Colonic mucosa (tissue), 4 donors: ENCODE results near the gene DDIT3. TPM values are rescaled to one million over a fixed set of nuclear protein-coding genes. Genes with fewer than 3 reads are reported as not detected.

Source experiments
- DNase-seq: peaks from one replicate; pipeline ENCODE4 v3.0.0-alpha.2; 2020
- H3K27ac ChIP-seq: fragments of 200-600 bp; one replicate; pipeline ENCODE4 v1.8.0; 2021
- H3K27me3 ChIP-seq: fragments of 200-600 bp; one replicate; pipeline ENCODE4 v1.8.0; 2021
- H3K36me3 ChIP-seq: fragments of 200-600 bp; one replicate; pipeline ENCODE4 v1.8.0; 2021
- H3K4me1 ChIP-seq: fragments of 200-600 bp; one replicate; pipeline ENCODE4 v1.8.0; 2021; ENCODE audit warnings: mild to moderate bottlenecking
- H3K4me3 ChIP-seq: fragments of 200-600 bp; one replicate; pipeline ENCODE4 v1.8.0; 2021
- H3K9ac ChIP-seq, 2 donors: one replicate each; pipeline ENCODE4 v1.7.0; 2013; ENCODE audit warnings: control low read depth in 2 of 2, low read depth in 2 of 2, low read length in 2 of 2
- H3K9me3 ChIP-seq: fragments of 200-600 bp; one replicate; pipeline ENCODE4 v1.8.0; 2021
- intact Hi-C: fragments of 100-400 bp; cut with DNase I; formaldehyde crosslinking; loops from one replicate; pipeline ENCODE4 v1.14.1; 2022
- total RNA-seq, 2 donors: library from RNA; stranded (reverse); fragmentation: NEBNext Ultra II Directional in 1 of 2; extraction: Animal tissue kit (Norgen Biotek cat#: 25700) in 1 of 2; gene quantifications; one replicate each; pipeline ENCODE4 v1.2.1, GENCODE V29; 2021
- TF ChIP-seq, protein P1 (sequence below): fragments of 200-600 bp; IDR thresholded peaks from one replicate; pipeline ENCODE4 v1.8.0; 2022; ENCODE audit warnings: antibody characterized with exemption, mild to moderate bottlenecking
- donor health status: healthy.
- donor health status: DM: no; HTN: no; CAD: no.
- donor health status: DM: no; HTN: no; CAD: no.

DDIT3 gene
- total RNA-seq, 2 donors from 2014 or later = 17.5 to 22.8 TPM

DNA sequence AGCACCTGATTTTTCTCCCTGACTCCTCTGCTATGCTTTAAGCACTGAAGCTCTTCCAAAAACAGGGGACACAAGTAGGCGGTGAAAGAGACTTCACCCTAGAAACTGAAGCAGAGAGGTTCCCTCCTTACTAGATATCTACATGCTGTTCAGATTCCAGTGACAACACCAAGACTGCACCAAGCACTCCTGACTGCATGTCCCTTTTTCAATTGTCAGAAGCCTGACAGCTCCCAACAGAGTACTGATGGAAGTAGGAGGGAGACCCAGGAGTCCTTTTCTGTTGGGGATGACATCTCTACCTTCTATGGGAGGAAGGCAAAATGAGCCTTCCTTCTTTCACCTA, 16.3 kb upstream of the DDIT3 start:
- H3K36me3 ChIP-seq = peaks cover 5% of the 10 kb centered on the region
- intact Hi-C loops = no loop called here
- H3K9me3 ChIP-seq = no peaks in the 10 kb centered on the region
- no peak overlapping the region for H3K4me3 ChIP-seq
- H3K4me1 ChIP-seq = peaks cover 4% of the 10 kb centered on the region
- H3K27ac ChIP-seq = no peak overlapping the region
- H3K9ac ChIP-seq = no peak overlapping the region
- TF ChIP-seq, protein P1, sequence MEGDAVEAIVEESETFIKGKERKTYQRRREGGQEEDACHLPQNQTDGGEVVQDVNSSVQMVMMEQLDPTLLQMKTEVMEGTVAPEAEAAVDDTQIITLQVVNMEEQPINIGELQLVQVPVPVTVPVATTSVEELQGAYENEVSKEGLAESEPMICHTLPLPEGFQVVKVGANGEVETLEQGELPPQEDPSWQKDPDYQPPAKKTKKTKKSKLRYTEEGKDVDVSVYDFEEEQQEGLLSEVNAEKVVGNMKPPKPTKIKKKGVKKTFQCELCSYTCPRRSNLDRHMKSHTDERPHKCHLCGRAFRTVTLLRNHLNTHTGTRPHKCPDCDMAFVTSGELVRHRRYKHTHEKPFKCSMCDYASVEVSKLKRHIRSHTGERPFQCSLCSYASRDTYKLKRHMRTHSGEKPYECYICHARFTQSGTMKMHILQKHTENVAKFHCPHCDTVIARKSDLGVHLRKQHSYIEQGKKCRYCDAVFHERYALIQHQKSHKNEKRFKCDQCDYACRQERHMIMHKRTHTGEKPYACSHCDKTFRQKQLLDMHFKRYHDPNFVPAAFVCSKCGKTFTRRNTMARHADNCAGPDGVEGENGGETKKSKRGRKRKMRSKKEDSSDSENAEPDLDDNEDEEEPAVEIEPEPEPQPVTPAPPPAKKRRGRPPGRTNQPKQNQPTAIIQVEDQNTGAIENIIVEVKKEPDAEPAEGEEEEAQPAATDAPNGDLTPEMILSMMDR = no peak
- DNase-seq = no peak
- no peaks in the 10 kb centered on the region for H3K27me3 ChIP-seq

DNA sequence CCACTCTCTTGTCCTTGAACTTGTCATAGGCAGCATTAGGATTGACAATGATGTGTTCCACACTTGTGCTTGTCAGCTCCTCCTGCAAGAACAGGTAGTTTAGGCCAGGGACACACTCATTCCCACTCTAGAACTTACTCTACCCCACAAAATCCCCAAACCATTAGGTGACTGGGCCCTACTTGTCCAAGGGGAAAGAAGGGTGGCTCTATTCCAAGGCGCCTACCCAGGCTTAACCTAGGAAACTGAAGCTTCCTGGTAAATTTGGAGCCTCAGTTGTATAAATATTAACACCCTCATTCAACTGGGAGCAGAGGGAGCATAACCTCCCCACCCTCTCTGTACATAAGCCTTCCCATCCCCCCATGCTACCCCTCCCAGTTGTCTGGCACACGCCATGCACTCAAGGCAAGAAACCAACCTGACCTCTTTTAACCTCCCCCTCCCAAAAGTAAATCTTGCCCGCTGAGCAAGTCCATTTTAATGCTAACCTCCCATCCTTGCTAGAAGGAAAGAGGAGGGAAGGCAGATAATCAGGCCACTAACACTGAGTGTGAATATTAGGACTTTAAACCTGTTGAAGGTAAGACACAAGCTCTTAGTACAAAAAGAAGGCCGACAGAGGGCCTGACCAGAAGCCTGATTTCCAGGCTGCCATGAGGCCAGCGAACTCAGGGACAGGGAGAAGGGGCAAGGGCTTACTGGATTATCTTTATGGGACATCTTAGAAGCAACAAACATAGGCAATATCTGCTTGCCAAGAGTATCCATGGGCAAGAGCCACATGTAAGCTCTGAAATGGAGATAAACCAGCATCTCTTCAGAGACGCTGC, 15.7 kb upstream of the DDIT3 start:
- no peaks in the 10 kb centered on the region for H3K9me3 ChIP-seq
- peak overlapping the region; percentile 16 for H3K27ac ChIP-seq
- H3K36me3 ChIP-seq = peaks cover 5% of the 10 kb centered on the region
- intact Hi-C loops = no loop called here
- no peaks in the 10 kb centered on the region for H3K27me3 ChIP-seq
- TF ChIP-seq, protein P1 = no peak
- no peak overlapping the region for H3K4me3 ChIP-seq
- peak; percentile 67 for DNase-seq
- no peak overlapping the region for H3K9ac ChIP-seq
- peaks cover 4% of the 10 kb centered on the region for H3K4me1 ChIP-seq

DNA sequence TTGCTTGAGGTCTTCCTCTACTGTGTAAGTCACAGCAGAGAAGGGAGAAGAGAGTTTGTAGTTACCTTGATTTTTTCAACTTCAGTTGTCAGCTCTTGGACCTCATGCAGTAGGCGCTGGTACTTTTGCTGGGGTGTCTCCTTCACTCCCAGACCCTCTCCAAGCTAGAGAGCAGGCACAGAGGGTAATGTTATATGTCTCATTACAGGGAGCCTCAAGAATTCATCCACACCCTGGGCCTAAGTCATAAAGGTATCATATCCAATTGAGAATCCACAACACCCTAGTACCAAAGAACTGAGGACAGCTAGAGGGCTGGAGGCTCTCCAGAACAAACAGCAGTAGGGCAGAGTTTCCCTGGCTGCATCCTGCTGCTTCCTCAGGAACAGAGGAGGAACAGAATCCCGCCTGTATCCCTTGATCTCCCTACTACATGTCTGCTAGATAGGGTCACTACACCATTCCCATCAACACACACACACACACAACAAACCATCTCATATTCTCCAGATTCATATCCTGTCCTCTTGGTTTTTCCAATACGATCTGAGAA, 14.8 kb upstream of the DDIT3 start:
- H3K9me3 ChIP-seq = no peaks in the 10 kb centered on the region
- no peaks in the 10 kb centered on the region for H3K27me3 ChIP-seq
- no peak overlapping the region for H3K9ac ChIP-seq
- intact Hi-C loops = no loop called here
- no peak overlapping the region for H3K4me3 ChIP-seq
- peaks cover 4% of the 10 kb centered on the region for H3K4me1 ChIP-seq
- peak overlapping the region; percentile 16 for H3K27ac ChIP-seq
- TF ChIP-seq, protein P1 = no peak
- DNase-seq = no peak
- peaks cover 13% of the 10 kb centered on the region for H3K36me3 ChIP-seq

DNA sequence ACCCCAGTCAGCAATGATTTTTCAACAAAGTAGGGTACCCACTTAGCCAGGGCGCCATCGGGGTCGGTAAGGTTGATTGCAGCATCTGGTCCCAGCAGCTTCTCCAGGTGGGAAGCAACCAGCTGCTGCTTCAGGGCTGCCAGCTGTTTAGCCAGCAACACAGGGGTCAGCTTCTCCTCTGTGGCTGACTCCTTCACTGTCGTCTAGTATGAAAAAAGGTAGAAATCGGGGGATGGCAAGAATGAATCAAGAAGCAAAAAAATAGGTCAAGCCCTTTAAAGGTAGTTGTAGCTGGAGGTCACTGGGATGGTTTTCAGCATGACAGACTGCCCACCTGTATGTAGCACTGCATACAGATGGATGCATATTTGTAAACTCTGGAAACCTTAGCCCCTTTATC, 13.9 kb upstream of the DDIT3 start:
- Histone ChIP-seq H3K36me3 (peaks cover 14% of the 10 kb centered on the region), H3K9me3 (no peaks in the 10 kb centered on the region), H3K27ac (no peak overlapping the region), H3K27me3 (no peaks in the 10 kb centered on the region), H3K4me1 (peaks cover 4% of the 10 kb centered on the region), H3K4me3 (no peak overlapping the region), H3K9ac (no peak overlapping the region)
- TF ChIP-seq, protein P1 = no peak
- intact Hi-C loops = no loop called here
- DNase-seq = no peak

DNA sequence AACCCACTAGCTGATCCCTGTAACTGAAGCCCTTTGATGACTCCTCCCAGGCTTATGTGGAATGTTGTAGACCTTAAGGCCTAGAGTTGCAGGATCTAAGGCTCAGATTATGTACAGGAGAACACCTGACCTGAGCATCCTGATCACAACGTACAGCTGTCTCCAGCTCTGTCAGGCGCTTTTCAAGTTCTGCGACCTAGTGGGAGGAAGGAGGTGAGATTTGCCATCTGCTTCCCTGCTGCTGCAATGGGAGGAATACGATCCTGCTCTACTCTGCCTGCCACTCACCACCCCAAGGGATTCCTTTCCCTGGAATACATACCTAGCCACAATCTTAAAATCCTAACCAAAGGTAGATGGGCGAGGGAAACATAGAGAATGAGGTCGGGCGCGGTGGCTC, 12.8 kb upstream of the DDIT3 start:
- H3K36me3 ChIP-seq = peaks cover 14% of the 10 kb centered on the region
- TF ChIP-seq, protein P1 = no peak
- no peaks in the 10 kb centered on the region for H3K27me3 ChIP-seq
- no peak for DNase-seq
- H3K9me3 ChIP-seq = no peaks in the 10 kb centered on the region
- no peak overlapping the region for H3K9ac ChIP-seq
- H3K4me3 ChIP-seq = no peak overlapping the region
- H3K27ac ChIP-seq = no peak overlapping the region
- intact Hi-C loops = no loop called here
- H3K4me1 ChIP-seq = peaks cover 4% of the 10 kb centered on the region
